K562 (cell line): ENCODE data around the gene AUNIP. TPM values are rescaled to one million over a fixed set of nuclear protein-coding genes. Genes with fewer than 3 reads are reported as not detected.

ENCODE experiments used
- ATAC-seq: fragments of 200-7000 bp; cut with Tn5 transposase; 3 replicates; pipeline ENCODE4 v1.9.1; 2020; ENCODE audit warnings: moderate library complexity
- BruUV-seq: library from RNA; stranded (reverse); fragments of 400-500 nt; replicated peaks from 2 replicates; lab custom pipeline; 2021; lab: Mats Ljungman, UMichigan
- CTCF ChIA-PET: fragments of 300-600 bp; formaldehyde crosslinking; extraction: SDS; loops from one replicate; lab custom pipeline; 2021; ENCODE audit warnings: low intra/inter-chr PET ratio; lab: Yijun Ruan, JAX
- POLR2A ChIA-PET: fragments of 300-600, 350-650 bp; sonication (Branson Sonifier 250); formaldehyde crosslinking; extraction: SDS; loops from one replicate; lab custom pipeline; 2021; ENCODE audit warnings: antibody characterized with exemption, inconsistent platforms; lab: Yijun Ruan, JAX
- DNase-seq, 4 experiments: peaks; one replicate each; pipeline versions ENCODE4 v3.0.0 to v3.0.0-alpha.2; 2011 to 2018; ENCODE audit warnings: low spot score in 3 of 4, mixed read lengths in 3 of 4; ENCODE audit errors: extremely low read depth in 1 of 4
- FAIRE-seq: peaks from 2 replicates; lab custom pipeline; 2011; peaks lifted over from hg19 to GRCh38; lab: Jason Lieb, UNC
- H2AFZ ChIP-seq: 2 replicates; pipeline ENCODE4 v1.6.0; 2011; ENCODE audit warnings: low read depth, low read length, control low read depth, inconsistent platforms
- H3K27ac ChIP-seq: fragments of 200-600 bp; 3 replicates; pipeline ENCODE4 v1.8.0; 2011; ENCODE audit warnings: low read depth, mild to moderate bottlenecking, control low read depth, inconsistent platforms, low read length, moderate library complexity, mixed read lengths; ENCODE audit errors: extremely low read depth
- H3K27me3 ChIP-seq, 2 experiments: fragments of 300-600 bp in 1 of 2; 2 replicates in 1 of 2; 3 replicates in 1 of 2; pipeline versions ENCODE4 v1.6.0 to v1.8.0; 2011; ENCODE audit warnings: inconsistent platforms in 2 of 2, low read length in 2 of 2, mild to moderate bottlenecking in 1 of 2, mixed read lengths in 1 of 2, moderate library complexity in 1 of 2; ENCODE audit not compliant: control insufficient read depth in 2 of 2, insufficient read depth in 2 of 2
- H3K36me3 ChIP-seq: fragments of 300-600 bp; 3 replicates; pipeline ENCODE4 v1.8.0; 2011; ENCODE audit warnings: mild to moderate bottlenecking, low read length, inconsistent platforms; ENCODE audit not compliant: control insufficient read depth, insufficient read depth
- H3K4me1 ChIP-seq, 2 experiments: fragments of 200-600 bp in 1 of 2; replicated peaks in 1 of 2; 2 replicates in 1 of 2; 3 replicates in 1 of 2; pipeline versions ENCODE4 v1.5.1 to v1.8.0; 2011; ENCODE audit warnings: inconsistent platforms in 2 of 2, low read length in 2 of 2, mild to moderate bottlenecking in 1 of 2, mixed read lengths in 1 of 2, moderate library complexity in 1 of 2; ENCODE audit not compliant: control insufficient read depth in 2 of 2, insufficient read depth in 2 of 2
- H3K4me2 ChIP-seq: 2 replicates; pipeline ENCODE4 v1.6.1; 2011; ENCODE audit warnings: low read length, control low read depth, inconsistent platforms, mixed read lengths; ENCODE audit not compliant: insufficient read depth
- H3K4me3 ChIP-seq: fragments of 200-600 bp; sonication (generic), shearing (Covaris generic); 2 replicates; pipeline ENCODE4 v1.5.1; 2016; ENCODE audit warnings: control low read depth, inconsistent platforms
- H3K79me2 ChIP-seq: fragments of 200-600 bp; 3 replicates; pipeline ENCODE4 v1.8.0; 2011; ENCODE audit warnings: low read length, inconsistent platforms; ENCODE audit not compliant: control insufficient read depth, insufficient read depth
- H3K9ac ChIP-seq, 2 experiments: 2 replicates each; pipeline versions ENCODE4 v1.6.0 to v1.6.1; 2011; ENCODE audit warnings: low read depth in 2 of 2, low read length in 2 of 2, control low read depth in 1 of 2, inconsistent platforms in 1 of 2, mild to moderate bottlenecking in 1 of 2, mixed read lengths in 1 of 2; ENCODE audit not compliant: insufficient read depth in 1 of 2
- H3K9me1 ChIP-seq: one replicate; pipeline ENCODE4 v1.6.0; 2011; ENCODE audit warnings: inconsistent platforms, mild to moderate bottlenecking, low read length, moderate library complexity; ENCODE audit not compliant: control insufficient read depth, insufficient read depth
- H3K9me3 ChIP-seq: replicated peaks from 2 replicates; pipeline ENCODE4 v1.5.1; 2011; ENCODE audit warnings: low read depth, low read length, inconsistent platforms; ENCODE audit not compliant: control insufficient read depth, insufficient read depth
- H4K20me1 ChIP-seq: replicated peaks from 2 replicates; pipeline ENCODE4 v1.6.1; 2011; ENCODE audit warnings: low read length, inconsistent platforms, mixed read lengths; ENCODE audit not compliant: control insufficient read depth, insufficient read depth
- ADNP ChIP-seq: fragments of 200-800 bp; sonication (Bioruptor generic); IDR thresholded peaks from 2 replicates; pipeline ENCODE4 v1.6.1; 2016; ENCODE audit warnings: missing genetic modification characterization, missing compliant biosample characterization
- BRF2 ChIP-seq: IDR thresholded peaks from 3 replicates; pipeline ENCODE4 v1.6.1; 2011; ENCODE audit warnings: borderline replicate concordance, mild to moderate bottlenecking; ENCODE audit not compliant: insufficient read length, insufficient read depth
- E2F3 ChIP-seq: fragments of 250-450 bp; sonication (Bioruptor Pico); IDR thresholded peaks from 2 replicates; pipeline ENCODE4 v1.4.0; 2020; ENCODE audit warnings: mild to moderate bottlenecking
- HDAC1 ChIP-seq, 2 experiments: fragments of 450-650 bp; IDR thresholded peaks; 2 replicates each; pipeline ENCODE4 v1.6.1; 2016 to 2017; ENCODE audit warnings: inconsistent platforms in 1 of 2, mild to moderate bottlenecking in 1 of 2, moderate library complexity in 1 of 2
- HMBOX1 ChIP-seq: sonication (generic); IDR thresholded peaks from 2 replicates; pipeline ENCODE4 v1.6.1; 2016
- HOXB6 ChIP-seq: fragments of 250-450 bp; sonication (Bioruptor Pico); IDR thresholded peaks from 2 replicates; pipeline ENCODE4 v1.5.1; 2022; ENCODE audit warnings: mild to moderate bottlenecking, borderline replicate concordance
- MBD2 ChIP-seq: sonication (generic); IDR thresholded peaks from 2 replicates; pipeline ENCODE4 v1.6.1; 2016; ENCODE audit warnings: low read depth, borderline replicate concordance
- ZC3H4 ChIP-seq: sonication (generic); formaldehyde crosslinking; IDR thresholded peaks from 2 replicates; pipeline ENCODE4 v1.9.0; 2021; ENCODE audit warnings: missing genetic modification reagents, borderline replicate concordance
- ZNF263 ChIP-seq: sonication (generic); formaldehyde crosslinking; IDR thresholded peaks from 2 replicates; pipeline ENCODE4 v1.8.0; 2022; ENCODE audit warnings: mild to moderate bottlenecking, missing genetic modification reagents, borderline replicate concordance
- ZNF583 ChIP-seq: fragments of 250-450 bp; sonication (Bioruptor Pico); IDR thresholded peaks from 2 replicates; pipeline ENCODE4 v1.4.0; 2020
- WGBS: fragments of 100-300 bp; shearing (Covaris generic); methylation state at CpG from one replicate; pipeline ENCODE4 v1.1.6; 2016; ENCODE audit warnings: low coverage, mixed read lengths; ENCODE audit not compliant: insufficient coverage; ENCODE audit errors: missing lambda C conversion rate; 5-methylcytosine and 5-hydroxymethylcytosine counted together
- in situ Hi-C: fragments of 300-500 bp; cut with MboI; formaldehyde crosslinking; loops from 4 replicates; pipeline ENCODE4 v1.15.0; 2018; ENCODE audit warnings: inconsistent platforms, mixed read lengths
- intact Hi-C: fragments of 100-400 bp; cut with micrococcal nuclease; formaldehyde crosslinking; loops from 2 replicates; pipeline ENCODE4 v1.14.2; 2022
- polyA plus RNA-seq, 8 experiments: library from polyadenylated mRNA; depleted of rRNA in 4 of 8; stranded (reverse) in 5 of 8; unstranded in 3 of 8; fragments of >200 nt; fragmentation: Nextera tagmentation in 2 of 8; fragmentation: Illumina TruSeq in 1 of 8; extraction: Ambion mirVana in 2 of 8; extraction: Trizol in 1 of 8; gene quantifications; 2 replicates each; pipeline versions ENCODE4 v1.2.1 to v1.2.3, GENCODE V29; 2011 to 2014; ENCODE audit warnings: inconsistent platforms in 1 of 8, missing spikeins in 1 of 8
- total RNA-seq, 7 experiments: library from RNA; depleted of rRNA in 6 of 7; stranded (reverse); fragments of >200 nt in 6 of 7; fragmentation: Illumina TruSeq in 2 of 7; extraction: Trizol in 2 of 7; gene quantifications; 2 replicates each; pipeline versions ENCODE4 v1.2.1 to v1.2.3, GENCODE V29; 2011 to 2021; ENCODE audit warnings: low replicate concordance in 1 of 7

AUNIP gene
- total and polyA plus RNA-seq, 9 of the 15 experiments (the other 6 are each of a cell fraction or from before 2014, with no cell fraction given), result 12.1 to 53.8 (median 47.1) TPM

GRCh38 chr1:25844536-25845337, 14.5 kb downstream of the AUNIP start:
- WGBS, result 75% methylated on average over 3 of the region's 3 CpGs
- no peak for ATAC-seq
- Histone ChIP-seq H3K27me3 (no peaks in the 10 kb centered on the region), H4K20me1 (peaks cover 6% of the 10 kb centered on the region; the same call in 1 of the 2 replicates), H3K9me1 (no peaks in the 10 kb centered on the region), H2AFZ (no peak overlapping the region), H3K4me2 (no peak overlapping the region), H3K79me2 (peaks cover 88% of the 10 kb centered on the region), H3K4me3 (no peak overlapping the region)
- BruUV-seq, result no TSS peak
- in situ Hi-C loops, result no loop called here
- no peak for DNase-seq
- POLR2A ChIA-PET, result interaction anchor here (0.6 to 10.8 kb wide), 8 partner anchors 9 to 529 kb away, joined by 3 to 108 read pairs (median 4); partner anchors contain the start of genes AUNIP, MTFR1L and PAQR7
- CTCF ChIA-PET, result no interaction called here
- TF ChIP-seq HOXB6 (no peak), ZNF583 (no peak), HDAC1 (IDR thresholded peaks at IDR 0.05) (no peak), ZC3H4 (no peak), ZNF263 (CRISPR knock-in tag) (no peak), ADNP (tag) (no peak), BRF2 (no peak), MBD2 (no peak), HMBOX1 (no peak), E2F3 (CRISPR knock-in tag) (no peak)
- TF ChIP-seq, all 486 proteins: peak for 0
- no peak overlapping the region for H3K27ac ChIP-seq
- FAIRE-seq, result no peak
- intact Hi-C loops, result no loop called here
- H3K4me1 ChIP-seq, result peaks cover 0 to 18% of the 10 kb centered on the region in 2 experiments; a peak in 3 of 5 replicates
- no peak overlapping the region for H3K9ac ChIP-seq
- peaks cover 41% of the 10 kb centered on the region; the same call in 2 of the 3 replicates for H3K36me3 ChIP-seq
- H3K9me3 ChIP-seq, result no peaks in the 10 kb centered on the region
